SK-N-MC (cell line): Measurements from ENCODE around the gene RGS17.
"Not testable (repeated sequence)": the region's sequence is repeated elsewhere in the genome, so short reads cannot be mapped to it uniquely, and the experiment has no call there.

Experiments used
- DNase-seq: peaks from one replicate; pipeline ENCODE4 v3.0.0-alpha.2; 2011; ENCODE audit warnings: low read depth, low spot score
- H3K27ac ChIP-seq: fragments of 200-600 bp; sonication (generic); 2 replicates; pipeline ENCODE4 v1.5.1; 2016; ENCODE audit warnings: mixed run types
- H3K36me3 ChIP-seq: fragments of 200-600 bp; sonication (generic); 2 replicates; pipeline ENCODE4 v1.6.1; 2017; ENCODE audit warnings: antibody characterized with exemption, low read length, mixed read lengths; ENCODE audit not compliant: insufficient read depth
- H3K4me3 ChIP-seq: fragments of 200-600 bp; sonication (generic); 2 replicates; pipeline ENCODE4 v1.5.1; 2016
- H3K9ac ChIP-seq: fragments of 200-600 bp; sonication (generic); 2 replicates; pipeline ENCODE4 v1.8.0; 2017; ENCODE audit warnings: mixed run types, mixed read lengths; ENCODE audit not compliant: insufficient read length
- H3K9me3 ChIP-seq: fragments of 200-600 bp; sonication (generic); 2 replicates; pipeline ENCODE4 v1.6.1; 2017; ENCODE audit warnings: low read depth, mild to moderate bottlenecking, antibody characterized with exemption, low read length, moderate library complexity, mixed read lengths
- EZH2 ChIP-seq: fragments of 200-600 bp; sonication (generic); IDR thresholded peaks from one replicate; pipeline ENCODE4 v1.6.1; 2017; ENCODE audit warnings: antibody characterized with exemption
- FOXP2 ChIP-seq: optimal IDR thresholded peaks from 2 replicates; pipeline ENCODE3; 2011; ENCODE audit warnings: mild to moderate bottlenecking, moderate library complexity; ENCODE audit not compliant: insufficient read depth; ENCODE audit errors: extremely low read length, control extremely low read depth
- POLR2AphosphoS5 ChIP-seq: IDR thresholded peaks from 2 replicates; pipeline ENCODE4 v1.6.1; 2012; ENCODE audit warnings: mild to moderate bottlenecking, low read depth, low read length, borderline replicate concordance

The RGS17 gene

DNA sequence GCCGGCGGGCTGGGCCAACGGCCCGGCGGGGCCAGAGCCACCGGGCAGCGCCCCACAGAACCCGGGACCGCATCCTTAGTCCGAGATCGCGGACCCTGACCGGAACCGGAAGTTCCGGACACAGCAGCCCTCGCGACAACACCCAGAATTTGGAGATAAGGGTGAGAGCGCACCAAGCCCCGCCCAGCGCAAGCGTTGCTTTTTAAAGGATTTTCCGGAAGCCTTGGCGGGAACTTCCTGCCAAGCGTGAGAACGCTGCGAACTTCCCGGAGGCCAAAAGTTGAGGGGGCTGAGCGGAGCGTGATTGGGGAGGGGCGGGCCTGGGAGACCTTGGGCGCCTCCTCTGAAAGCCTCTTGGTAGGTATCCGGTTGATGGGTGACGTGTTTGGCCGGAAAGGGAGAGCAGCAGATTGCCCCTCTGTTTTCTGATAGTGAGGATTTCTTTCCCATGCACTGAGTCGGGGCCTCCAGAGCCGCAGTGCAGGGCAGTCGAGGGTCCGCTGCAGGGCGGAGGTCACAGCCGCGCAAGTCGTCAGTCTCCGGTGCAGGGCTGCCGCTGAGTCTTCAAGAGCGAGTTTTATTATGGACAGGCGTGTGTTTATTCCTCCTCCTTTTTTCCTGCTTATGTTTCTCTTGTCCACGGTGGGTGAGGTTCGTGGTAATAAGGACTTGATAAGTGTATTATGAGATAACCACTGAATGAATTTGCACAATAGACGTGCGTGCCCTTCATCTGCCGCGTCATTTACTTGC, 128.3 kb downstream of the RGS17 start, which contains the start of gene MTRF1L:
Gene MTRF1L, minus strand, starts transcription at position 97 of the 753 bp plus-strand sequence. Its CDS starts 24 bp downstream, at position 73.
- DNase-seq, result peak; percentile 93
- peak within 1 kb of the TSS; percentile 95 for H3K9ac ChIP-seq
- no peaks in the 10 kb centered on the region for H3K9me3 ChIP-seq
- peak within 1 kb of the TSS; percentile 47 for H3K27ac ChIP-seq
- TF ChIP-seq POLR2AphosphoS5 (peak; percentile 70), EZH2 (no peak), FOXP2 (no peak)
- H3K36me3 ChIP-seq, result peaks cover 23% of the 10 kb centered on the region
- H3K4me3 ChIP-seq, result peak within 1 kb of the TSS; percentile 90

DNA sequence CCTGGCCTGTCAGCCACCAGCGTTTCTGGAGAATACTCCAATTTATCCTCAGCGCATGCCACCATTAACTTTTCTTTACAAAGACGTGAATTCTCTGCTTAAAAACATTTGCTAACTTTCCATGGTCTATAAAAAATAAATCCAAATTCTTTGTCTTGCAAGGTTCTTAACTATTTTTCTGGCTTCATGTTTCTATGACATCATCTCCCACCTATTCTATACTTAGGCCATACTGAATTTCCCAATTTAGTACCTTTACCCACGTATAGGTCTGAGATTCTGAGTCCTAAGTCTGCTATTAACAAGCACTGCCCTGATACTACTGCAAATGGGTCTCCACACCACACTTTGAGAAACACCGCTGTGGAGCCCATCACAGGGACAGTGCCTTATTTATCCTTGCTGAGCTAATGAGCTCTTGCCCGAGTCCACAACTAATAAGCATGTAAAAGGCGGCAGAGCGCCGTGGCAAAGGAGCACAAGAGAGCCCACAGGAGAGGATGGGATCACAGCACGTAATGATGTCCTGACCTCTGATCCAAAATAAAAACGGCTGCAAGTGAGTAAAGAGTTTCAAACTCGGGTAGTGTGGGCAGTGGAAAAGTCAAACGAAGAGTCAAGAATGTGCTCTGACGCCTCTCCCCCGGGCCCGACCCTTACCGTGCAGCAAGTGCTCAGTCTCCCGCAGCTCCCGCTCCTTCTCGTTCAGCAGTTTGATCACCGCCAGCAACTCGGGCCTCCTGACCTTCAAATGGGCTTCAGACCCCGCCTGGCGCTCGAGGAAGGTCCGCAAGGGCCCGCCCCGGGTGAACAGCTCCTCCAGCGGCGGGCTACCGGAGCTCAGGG, 129.1 kb downstream of the RGS17 start:
- H3K27ac ChIP-seq, result peak overlapping the region; percentile 47
- H3K36me3 ChIP-seq, result peaks cover 31% of the 10 kb centered on the region
- TF ChIP-seq EZH2, result no peak
- H3K9me3 ChIP-seq, result no peaks in the 10 kb centered on the region
- peak overlapping the region; percentile 95 for H3K9ac ChIP-seq
- DNase-seq, result no peak
- peak overlapping the region; percentile 90 for H3K4me3 ChIP-seq

DNA sequence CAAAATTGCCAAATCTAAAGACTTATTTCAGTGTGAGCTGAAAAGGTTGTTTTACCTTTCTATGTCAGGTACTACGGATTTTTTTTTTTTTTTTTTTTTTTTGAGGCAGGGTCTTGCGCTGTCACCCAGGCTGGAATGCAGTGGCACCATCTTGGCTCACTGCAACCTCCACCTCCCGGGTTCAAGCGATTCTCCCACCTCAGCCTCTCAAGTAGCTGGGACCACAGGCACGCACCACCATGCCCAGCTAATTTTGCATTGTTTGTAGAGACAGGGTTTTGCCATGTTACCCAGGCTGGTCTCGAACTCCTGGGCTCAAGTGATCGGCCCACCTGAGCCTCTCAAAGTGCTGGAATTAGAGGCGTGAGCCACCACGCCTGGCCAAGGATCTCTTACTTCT, 130.3 kb downstream of the RGS17 start:
- Histone ChIP-seq H3K36me3 (peaks cover 41% of the 10 kb centered on the region), H3K4me3 (peak overlapping the region; percentile 90)
- not testable (repeated sequence) for DNase-seq, H3K9ac ChIP-seq, H3K27ac ChIP-seq, H3K9me3 ChIP-seq

DNA sequence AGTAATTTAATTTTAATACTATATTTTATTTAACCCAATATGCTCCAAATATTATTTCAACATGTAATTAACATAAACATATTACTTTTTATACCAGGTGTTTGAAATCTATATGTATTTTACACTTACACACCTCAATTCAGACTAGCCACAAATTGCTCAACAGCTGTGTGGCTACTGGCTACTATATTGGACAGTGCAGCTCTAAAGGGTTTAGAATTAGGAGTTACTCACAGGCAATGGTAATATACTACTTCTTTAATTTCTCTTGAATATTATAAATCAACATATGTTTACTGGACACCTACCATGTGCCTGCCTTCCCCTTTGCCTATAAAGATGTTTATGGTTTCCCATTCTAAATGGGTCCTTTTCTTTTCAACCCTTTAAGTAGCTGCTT, 130.8 kb downstream of the RGS17 start:
- TF ChIP-seq FOXP2 (no peak), EZH2 (no peak), POLR2AphosphoS5 (no peak)
- H3K9me3 ChIP-seq, result no peaks in the 10 kb centered on the region
- no peak overlapping the region for H3K4me3 ChIP-seq
- H3K9ac ChIP-seq, result no peak overlapping the region
- H3K27ac ChIP-seq, result no peak overlapping the region
- no peak for DNase-seq
- peaks cover 46% of the 10 kb centered on the region for H3K36me3 ChIP-seq

DNA sequence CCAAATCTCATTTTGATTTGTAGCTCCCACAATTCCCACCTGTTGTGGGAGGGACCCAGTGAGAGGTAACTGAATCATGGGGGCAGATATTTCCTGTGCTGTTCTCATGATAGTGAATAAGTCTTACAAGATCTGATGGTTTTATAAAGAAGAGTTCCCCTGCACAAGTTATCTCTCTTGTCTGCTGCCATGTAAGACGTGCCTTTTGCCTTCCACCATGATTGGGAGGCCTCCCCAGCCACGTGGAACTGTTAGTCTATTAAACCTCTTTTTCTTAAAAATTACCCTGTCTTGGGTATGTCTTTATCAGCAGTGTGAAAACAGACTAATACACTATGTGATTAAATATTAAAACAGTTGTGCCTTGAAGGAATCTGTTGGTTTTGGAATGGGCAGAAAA, 131.5 kb downstream of the RGS17 start:
- 0 out of 2 replicates have a peak overlapping the region, but pooled peaks have one; percentile 3 for H3K4me3 ChIP-seq
- peaks cover 52% of the 10 kb centered on the region for H3K36me3 ChIP-seq

DNA sequence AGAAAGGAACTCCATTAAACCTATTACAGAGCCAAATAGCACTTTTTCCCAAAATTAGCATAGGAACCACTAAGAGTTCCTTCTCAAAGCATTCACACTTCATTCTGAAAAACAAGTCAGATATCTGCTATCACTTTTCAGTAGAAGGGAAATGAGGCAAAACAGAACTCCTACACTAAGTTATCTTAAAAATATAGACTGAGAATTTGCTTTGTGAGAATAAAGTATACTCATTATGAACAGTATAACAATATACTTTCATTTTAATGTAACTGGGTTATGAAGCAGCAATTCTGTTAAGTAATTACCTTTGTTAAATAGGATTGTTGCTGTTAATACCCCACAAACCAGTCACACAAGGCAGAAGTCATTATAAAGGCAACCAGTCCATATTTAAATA, 137.2 kb downstream of the RGS17 start:
- H3K4me3 ChIP-seq, result no peak overlapping the region
- H3K27ac ChIP-seq, result no peak overlapping the region
- peaks cover 84% of the 10 kb centered on the region for H3K36me3 ChIP-seq
- H3K9ac ChIP-seq, result no peak overlapping the region
- TF ChIP-seq POLR2AphosphoS5, result no peak
- TF ChIP-seq EZH2, result no peak
- no peak for TF ChIP-seq FOXP2
- DNase-seq, result no peak
- H3K9me3 ChIP-seq, result no peaks in the 10 kb centered on the region

More for the DNA sequence above, 131.5 kb downstream of the RGS17 start:
- not testable (repeated sequence) for H3K27ac ChIP-seq, H3K9me3 ChIP-seq, DNase-seq, H3K9ac ChIP-seq

DNA sequence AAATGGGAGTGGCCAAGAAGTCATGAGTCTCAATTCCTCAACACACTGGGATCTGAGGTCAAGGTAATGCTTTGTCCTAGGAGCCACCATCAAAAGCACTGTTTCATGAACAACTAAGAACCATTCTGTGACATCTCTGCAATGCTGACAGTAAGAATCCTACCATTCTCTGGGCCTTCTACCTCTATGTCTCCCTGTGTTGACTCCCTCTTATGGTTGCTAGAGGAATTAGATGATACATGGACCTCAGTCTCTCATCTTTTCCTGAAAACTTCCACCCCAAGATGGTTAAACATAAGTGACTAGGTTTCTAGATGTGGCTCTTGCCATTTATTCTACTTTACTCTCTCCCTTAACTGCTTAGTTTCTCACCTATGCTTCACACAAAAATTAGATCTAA, 137.7 kb downstream of the RGS17 start:
- TF ChIP-seq EZH2 (no peak), FOXP2 (no peak), POLR2AphosphoS5 (no peak)

DNA sequence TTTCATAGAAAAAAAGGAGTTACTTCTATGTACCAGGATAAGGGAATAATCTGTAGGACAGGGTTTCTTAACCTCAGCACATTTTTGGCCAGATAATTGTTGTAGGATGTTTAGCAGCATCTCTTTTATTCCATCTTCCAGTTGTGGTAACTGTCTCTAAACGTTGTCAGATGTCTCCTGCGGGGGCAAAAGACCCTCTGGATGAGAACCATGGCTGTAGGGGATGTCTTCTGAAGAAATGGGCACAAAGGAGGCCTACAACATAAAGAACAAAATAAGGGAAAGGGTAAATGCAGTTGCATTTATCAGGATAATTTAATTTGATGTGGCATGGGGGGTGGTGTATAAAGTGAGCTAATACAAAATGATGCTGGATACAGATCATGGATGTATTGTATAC, 144.1 kb downstream of the RGS17 start:
- peaks cover 41% of the 10 kb centered on the region for H3K36me3 ChIP-seq
- H3K4me3 ChIP-seq, result no peak overlapping the region
- no peak overlapping the region for H3K27ac ChIP-seq
- H3K9me3 ChIP-seq, result no peaks in the 10 kb centered on the region
- H3K9ac ChIP-seq, result no peak overlapping the region
- TF ChIP-seq POLR2AphosphoS5 (0 out of 2 replicates have a peak, but pooled peaks have one; percentile 12), FOXP2 (no peak)
- DNase-seq, result no peak

More for the DNA sequence above, 137.7 kb downstream of the RGS17 start:
- Histone ChIP-seq H3K9ac (no peak overlapping the region), H3K4me3 (no peak overlapping the region), H3K36me3 (peaks cover 81% of the 10 kb centered on the region), H3K27ac (0 out of 2 replicates have a peak overlapping the region, but pooled peaks have one; percentile 42), H3K9me3 (no peaks in the 10 kb centered on the region)
- DNase-seq, result no peak

DNA sequence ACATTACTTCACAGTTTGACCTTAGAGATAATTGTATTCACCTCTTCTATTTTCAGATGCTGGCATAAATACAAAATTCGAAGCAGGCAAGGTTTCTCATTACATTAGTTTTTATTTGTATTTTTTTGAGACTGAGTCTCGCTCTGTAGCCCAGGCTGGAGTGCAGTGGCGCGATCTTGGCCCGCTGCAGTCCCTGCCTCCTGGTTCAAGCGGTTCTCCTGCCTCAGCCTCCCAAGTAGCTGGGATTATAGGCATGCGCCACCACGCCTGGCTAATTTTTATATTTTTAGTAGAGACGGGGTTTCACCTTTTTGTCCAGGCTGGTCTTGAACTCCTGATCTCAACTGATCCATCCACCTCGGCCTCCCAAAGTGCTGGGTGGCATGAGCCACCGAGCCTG, 145.8 kb downstream of the RGS17 start:
- peak overlapping the region; percentile 94 for H3K9ac ChIP-seq
- peaks cover 36% of the 10 kb centered on the region for H3K36me3 ChIP-seq
- not testable (repeated sequence) for H3K27ac ChIP-seq, H3K9me3 ChIP-seq, DNase-seq
- peak overlapping the region; percentile 81 for H3K4me3 ChIP-seq
